GM23338 (cell line): Measurements from ENCODE around the gene FASN. TPM values are rescaled to one million over a fixed set of nuclear protein-coding genes. Genes with fewer than 3 reads are reported as not detected.

Experiments
- ATAC-seq: fragments of 200-7000 bp; cut with Tn5 transposase; 3 replicates; pipeline ENCODE4 v1.9.1; 2020
- DNase-seq: peaks from one replicate; pipeline ENCODE4 v3.0.0-alpha.2; 2015; ENCODE audit warnings: low spot score
- H2AFZ ChIP-seq: fragments of 200-600 bp; sonication (generic); 2 replicates; pipeline ENCODE4 v1.8.0; 2016; ENCODE audit warnings: antibody characterized with exemption, mild to moderate bottlenecking, moderate library complexity
- H3F3A ChIP-seq: fragments of 200-600 bp; sonication (generic); replicated peaks from 2 replicates; pipeline ENCODE4 v1.8.0; 2017; ENCODE audit warnings: antibody characterized with exemption, mixed run types, low read depth
- H3K27ac ChIP-seq: fragments of 200-600 bp; sonication (generic); 2 replicates; pipeline ENCODE4 v1.6.1; 2016; ENCODE audit warnings: low read depth
- H3K27me3 ChIP-seq: fragments of 200-600 bp; sonication (generic); 2 replicates; pipeline ENCODE4 v1.8.0; 2016; ENCODE audit warnings: mild to moderate bottlenecking, mixed run types, moderate library complexity; ENCODE audit not compliant: insufficient read depth
- H3K36me3 ChIP-seq: fragments of 200-600 bp; sonication (generic); 2 replicates; pipeline ENCODE4 v1.8.0; 2016; ENCODE audit warnings: mild to moderate bottlenecking; ENCODE audit not compliant: insufficient read depth
- H3K4me1 ChIP-seq: fragments of 200-600 bp; sonication (generic); 2 replicates; pipeline ENCODE4 v1.8.0; 2016; ENCODE audit warnings: mild to moderate bottlenecking, moderate library complexity; ENCODE audit not compliant: insufficient read depth
- H3K4me2 ChIP-seq: fragments of 200-600 bp; sonication (generic); 2 replicates; pipeline ENCODE4 v1.7.1; 2017; ENCODE audit warnings: mixed run types
- H3K4me3 ChIP-seq: fragments of 200-600 bp; sonication (generic); 2 replicates; pipeline ENCODE4 v1.6.1; 2016; ENCODE audit warnings: mixed run types
- H3K79me2 ChIP-seq: fragments of 200-600 bp; sonication (generic); replicated peaks from 2 replicates; pipeline ENCODE4 v1.8.0; 2017; ENCODE audit warnings: mild to moderate bottlenecking; ENCODE audit not compliant: insufficient read depth
- H3K9me2 ChIP-seq: fragments of 200-600 bp; sonication (generic); 2 replicates; pipeline ENCODE4 v1.8.0; 2017; ENCODE audit not compliant: insufficient read depth
- H4K20me1 ChIP-seq: fragments of 200-600 bp; sonication (generic); replicated peaks from 2 replicates; pipeline ENCODE4 v1.8.0; 2017; ENCODE audit warnings: mild to moderate bottlenecking; ENCODE audit not compliant: insufficient read depth
- H3K27ac Mint-ChIP-seq: 2 replicates; pipeline ENCODE4 v1.8.0; 2020; ENCODE audit warnings: inconsistent platforms, mild to moderate bottlenecking, moderate library complexity, mixed read lengths
- H3K27me3 Mint-ChIP-seq: 3 replicates; pipeline ENCODE4 v1.8.0; 2022; ENCODE audit warnings: low read depth, mild to moderate bottlenecking, moderate library complexity, mixed read lengths, inconsistent platforms; ENCODE audit not compliant: insufficient read depth, poor library complexity
- H3K36me3 Mint-ChIP-seq: 3 replicates; pipeline ENCODE4 v1.8.0; 2021; ENCODE audit warnings: low read depth, mild to moderate bottlenecking, inconsistent platforms, moderate library complexity, mixed read lengths
- H3K4me1 Mint-ChIP-seq: 3 replicates; pipeline ENCODE4 v1.8.0; 2020; ENCODE audit warnings: mild to moderate bottlenecking, inconsistent platforms, mixed read lengths
- H3K4me3 Mint-ChIP-seq: 3 replicates; pipeline ENCODE4 v1.8.0; 2021; ENCODE audit warnings: moderate library complexity, mild to moderate bottlenecking, inconsistent platforms, mixed read lengths
- H3K9me3 Mint-ChIP-seq: 3 replicates; pipeline ENCODE4 v1.8.0; 2020; ENCODE audit warnings: moderate library complexity, mild to moderate bottlenecking, inconsistent platforms, mixed read lengths
- CREB1 ChIP-seq: fragments of 250-450 bp; sonication (Bioruptor Pico); IDR thresholded peaks from 2 replicates; pipeline ENCODE4 v1.5.0; 2020; ENCODE audit warnings: low read depth, mild to moderate bottlenecking, moderate library complexity
- CTCF ChIP-seq, 2 experiments: fragments of 200-600 bp in 1 of 2; sonication (generic) in 1 of 2; conservative IDR thresholded peaks; 2 replicates each; pipeline versions ENCODE4 v1.5.1 to v1.6.1; 2016 to 2017; ENCODE audit warnings: antibody characterized with exemption in 2 of 2, low read depth in 2 of 2, mild to moderate bottlenecking in 2 of 2, moderate library complexity in 1 of 2
- ETS1 ChIP-seq: IDR thresholded peaks from 2 replicates; pipeline ENCODE4 v1.6.1; 2016; ENCODE audit warnings: antibody characterized with exemption
- EZH2phosphoT487 ChIP-seq: fragments of 200-600 bp; sonication (generic); IDR thresholded peaks from one replicate; pipeline ENCODE4 v1.8.1; 2018; ENCODE audit warnings: antibody characterized with exemption; ENCODE audit not compliant: unreplicated experiment
- NANOG ChIP-seq: IDR thresholded peaks from 2 replicates; pipeline ENCODE4 v1.6.1; 2016; ENCODE audit warnings: antibody characterized with exemption, borderline replicate concordance
- REST ChIP-seq: IDR thresholded peaks from one replicate; pipeline ENCODE4 v1.6.1; 2018; ENCODE audit warnings: antibody characterized with exemption; ENCODE audit not compliant: unreplicated experiment
- STAT1 ChIP-seq: IDR thresholded peaks from one replicate; pipeline ENCODE4 v1.6.1; 2016; ENCODE audit warnings: antibody characterized with exemption; ENCODE audit not compliant: unreplicated experiment
- ZNF114 ChIP-seq: fragments of 250-450 bp; sonication (Bioruptor Pico); IDR thresholded peaks from 2 replicates; pipeline ENCODE4 v1.5.0; 2020; ENCODE audit warnings: mild to moderate bottlenecking, moderate library complexity
- ZNF462 ChIP-seq: fragments of 250-450 bp; sonication (Bioruptor Pico); IDR thresholded peaks from 2 replicates; pipeline ENCODE4 v1.5.0; 2020; ENCODE audit warnings: mild to moderate bottlenecking, moderate library complexity
- polyA plus RNA-seq: library from polyadenylated mRNA; unstranded; fragments of >200 nt; fragmentation: Nextera tagmentation; extraction: Ambion mirVana; gene quantifications from 2 replicates; pipeline ENCODE4 v1.2.1, GENCODE V29; 2016
- total RNA-seq: library from RNA; depleted of rRNA; stranded (reverse); fragments of >200 nt; shearing (Covaris generic); gene quantifications from 2 replicates; pipeline ENCODE4 v1.2.3, GENCODE V29; 2014

FASN gene
- total and polyA plus RNA-seq, 2 experiments from 2014 or later: 120 to 849 TPM

GRCh38 chr17:82126556-82127314 is 28.7 kb upstream of the FASN start:
- no peak for TF ChIP-seq NANOG
- TF ChIP-seq CREB1 (CRISPR knock-in tag): no peak
- no peak for TF ChIP-seq CTCF (conservative IDR thresholded peaks at IDR 0.05; ENCODE audit: low read depth in 2 of 2)
- TF ChIP-seq EZH2phosphoT487: no peak
- no peak for TF ChIP-seq STAT1
- TF ChIP-seq ZNF462: no peak
- no peak for TF ChIP-seq ETS1
- no peak for TF ChIP-seq REST
- no peak for TF ChIP-seq ZNF114
- Histone ChIP-seq H3K4me1 (no peaks in the 10 kb centered on the region), H3K36me3 (no peaks in the 10 kb centered on the region), H4K20me1 (no peaks in the 10 kb centered on the region; the same call in 1 of the 2 replicates), H3F3A (no peaks in the 10 kb centered on the region), H2AFZ (no peak overlapping the region), H3K4me2 (no peak overlapping the region), H3K9me2 (no peaks in the 10 kb centered on the region), H3K27ac (no peak overlapping the region), H3K79me2 (no peaks in the 10 kb centered on the region), H3K27me3 (no peaks in the 10 kb centered on the region), H3K4me3 (no peak overlapping the region)
- no peaks in the 10 kb centered on the region for H3K9me3 Mint-ChIP-seq
- no peak overlapping the region for H3K27ac Mint-ChIP-seq
- H3K36me3 Mint-ChIP-seq: peaks cover 3% of the 10 kb centered on the region; the same call in 1 of the 3 replicates
- DNase-seq: no peak
- no peak for ATAC-seq
- no peak overlapping the region; the same call in 2 of the 3 replicates for H3K4me3 Mint-ChIP-seq
- H3K4me1 Mint-ChIP-seq: peaks cover 4% of the 10 kb centered on the region; the same call in 1 of the 3 replicates
- H3K27me3 Mint-ChIP-seq: peaks cover 6% of the 10 kb centered on the region
